Activated CD8-positive, alpha-beta memory T cell treated with anti-CD3 and anti-CD28 coated beads, Interleukin-2, amount 50 U/mL, for 1 hour (primary cell): ENCODE results near the gene ASIC4.

Source experiments
- DNase-seq: peaks from one replicate; pipeline ENCODE4 v3.0.0-alpha.2; 2020; ENCODE audit errors: extremely low read depth

ASIC4 gene

DNA sequence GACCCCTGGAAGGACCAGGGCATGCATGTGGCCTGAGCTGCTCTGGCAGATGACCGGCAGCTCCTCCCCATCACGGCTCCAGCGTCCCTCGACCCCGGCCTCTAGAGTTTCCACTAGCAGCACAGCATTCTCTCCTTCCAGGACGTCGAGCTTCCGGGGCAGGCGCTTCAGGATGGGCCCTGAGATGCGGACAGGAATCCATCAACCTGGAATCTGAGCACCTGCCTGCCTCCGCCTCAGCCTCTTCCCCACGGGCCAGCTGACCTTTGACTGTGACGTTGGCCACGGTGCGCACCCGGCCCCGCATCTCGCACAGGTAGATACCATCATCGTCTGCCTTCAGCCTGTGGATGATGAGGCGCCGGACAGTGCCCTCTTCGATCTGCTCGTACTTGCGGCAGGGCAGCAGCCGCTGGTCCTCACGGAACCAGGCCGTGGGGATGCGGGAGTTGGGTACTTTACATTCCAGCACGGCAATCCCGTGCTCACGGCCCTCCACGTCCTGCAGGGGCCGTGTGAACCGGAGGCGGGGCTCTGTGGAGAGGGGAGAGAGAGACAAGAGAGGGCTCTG, 53.6 kb downstream of the ASIC4 start:
- DNase-seq, result no peak

DNA sequence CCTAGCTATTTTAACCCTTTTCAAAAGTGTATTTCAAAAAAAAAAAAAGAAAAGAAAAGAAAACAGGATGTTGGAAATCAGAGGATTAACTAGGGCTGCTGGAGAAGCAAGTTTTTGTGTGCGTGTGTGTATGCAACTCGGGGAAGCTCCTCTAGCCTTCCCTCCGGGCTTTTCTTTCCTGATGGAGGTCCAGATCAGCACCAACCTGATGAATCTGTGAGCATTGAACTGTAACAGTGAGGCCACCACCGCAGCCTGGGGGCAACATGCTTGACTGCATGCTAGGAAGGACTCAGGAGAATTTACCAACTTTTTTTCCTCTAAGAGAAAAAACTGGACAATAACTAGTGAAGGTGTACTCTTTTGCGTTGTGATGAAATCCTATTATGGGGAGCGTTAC, 54.8 kb downstream of the ASIC4 start:
- no peak for DNase-seq

DNA sequence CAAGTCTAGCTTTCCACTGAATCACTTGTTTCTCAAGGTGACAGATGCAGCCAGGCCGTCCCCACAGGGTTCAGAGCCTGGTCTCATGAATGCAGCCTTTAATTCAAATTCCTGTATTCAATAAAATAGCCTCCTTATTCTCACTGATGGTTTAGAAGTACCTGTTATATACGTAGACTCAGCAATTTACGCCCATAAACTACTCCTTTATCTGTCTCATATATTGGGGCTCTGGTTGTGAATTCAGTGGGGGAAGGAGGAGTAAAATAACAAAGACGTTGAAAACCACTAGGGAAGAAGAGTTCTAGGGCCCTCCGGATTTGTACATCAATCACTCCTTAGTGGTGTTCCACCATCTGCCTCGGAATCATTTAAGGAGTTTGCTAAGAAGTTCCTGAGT, 55.4 kb downstream of the ASIC4 start:
- DNase-seq, result no peak

DNA sequence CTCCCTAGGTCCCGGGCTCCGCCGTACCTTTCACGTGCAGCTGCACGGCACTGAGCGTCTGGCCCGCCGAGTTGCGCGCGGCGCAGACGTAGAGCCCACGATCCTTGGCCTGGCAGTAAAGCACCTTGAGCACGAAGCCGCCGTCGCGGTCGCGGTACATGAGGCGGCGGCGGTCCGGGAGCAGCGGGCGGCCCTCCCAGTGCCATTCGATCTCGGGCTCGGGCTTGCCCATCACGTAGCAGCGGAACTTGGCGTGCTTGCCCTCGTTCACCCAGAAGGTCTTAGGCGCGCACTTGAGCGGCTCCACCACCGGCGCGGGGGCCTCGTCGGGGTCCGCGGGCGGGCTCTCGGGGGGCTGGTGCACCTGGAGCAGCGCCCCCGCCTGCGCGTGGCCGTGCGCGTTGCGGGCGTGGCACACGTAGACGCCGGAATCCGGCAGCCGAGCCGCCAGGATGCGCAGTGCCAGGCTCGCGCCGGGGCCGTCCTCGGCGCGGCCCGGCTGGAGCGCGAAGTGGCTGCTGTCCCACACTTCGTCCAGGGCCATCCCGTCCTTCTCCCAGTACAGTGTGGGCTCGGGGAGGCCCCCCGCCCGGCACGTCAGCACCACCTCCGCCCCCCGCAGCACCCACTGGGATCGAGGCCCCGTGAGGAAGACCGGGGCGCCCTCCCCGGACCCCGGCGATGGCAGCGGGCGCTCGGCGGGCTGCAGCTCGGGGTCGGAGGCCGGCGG, 56.1 kb downstream of the ASIC4 start:
- DNase-seq, result no peak

DNA sequence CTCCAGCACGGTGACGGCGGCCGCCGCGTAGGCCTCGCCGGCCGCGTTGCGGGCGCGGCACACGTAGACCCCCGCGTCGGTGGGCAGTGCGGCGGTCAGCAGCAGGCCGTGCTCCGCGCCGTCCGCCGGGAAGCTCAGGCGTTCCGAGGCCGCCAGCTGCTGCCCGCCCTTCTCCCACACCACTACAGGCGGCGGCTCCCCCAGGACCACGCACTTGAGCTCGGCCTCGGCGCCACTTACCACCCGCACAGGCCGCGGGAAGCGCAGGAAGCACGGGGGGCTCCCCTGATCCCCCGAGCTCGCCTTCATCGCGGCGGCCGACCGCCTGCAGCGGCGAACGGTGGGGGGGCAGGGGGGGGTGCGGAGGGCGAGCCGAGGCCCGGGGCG, 56.6 kb downstream of the ASIC4 start:
- no peak for DNase-seq

DNA sequence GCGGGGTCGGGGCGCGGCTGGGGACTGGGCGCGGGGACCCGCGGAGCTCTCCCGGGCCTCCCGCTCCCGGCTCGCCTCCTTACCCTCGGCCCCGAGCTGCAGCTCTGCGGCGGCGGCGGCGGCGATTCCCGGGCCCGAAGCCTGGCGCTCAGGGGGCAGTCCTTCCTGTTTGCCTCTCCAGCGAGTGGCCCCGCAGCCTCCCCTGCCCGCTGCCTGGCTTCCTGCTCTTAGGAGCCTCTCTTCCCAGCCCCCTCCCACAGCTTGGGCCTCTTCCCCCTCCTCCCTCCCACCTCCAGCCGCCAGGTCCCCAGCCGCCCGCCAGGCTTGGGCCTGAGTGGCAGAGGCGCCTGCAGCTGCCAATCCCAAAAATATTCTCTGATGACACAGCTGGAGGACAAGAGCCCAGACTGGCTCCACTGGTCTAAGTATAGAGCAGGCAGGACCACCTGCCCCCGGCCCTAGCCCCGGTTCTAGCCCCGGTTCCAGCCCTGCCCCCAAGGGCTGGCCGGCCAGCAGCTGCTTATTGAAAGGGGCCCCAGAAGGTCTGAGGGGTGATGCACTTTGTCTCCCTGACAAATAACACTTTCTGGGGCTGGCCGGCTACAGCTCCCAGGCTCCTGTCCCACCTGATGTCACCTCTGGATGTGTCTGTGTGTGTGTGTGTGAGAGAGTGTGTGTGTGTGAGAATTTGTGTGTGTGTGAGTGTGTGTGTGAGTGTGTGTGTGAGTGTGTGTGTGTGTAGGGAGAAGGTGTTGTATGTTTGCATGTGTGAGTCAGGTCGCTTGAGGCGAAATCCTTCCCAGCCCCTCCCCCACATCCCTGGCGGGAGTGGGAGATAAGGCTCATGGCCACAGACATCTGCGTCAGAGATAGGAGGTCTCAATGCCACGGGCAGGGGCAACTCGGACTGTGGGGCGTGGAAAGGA, 57.3 kb downstream of the ASIC4 start, which contains the start of gene OBSL1:
TSS of gene OBSL1 (minus strand) at position 229 of the 926 bp plus-strand sequence. CDS start 307 bp downstream, outside the sequence.
- DNase-seq, result no peak

DNA sequence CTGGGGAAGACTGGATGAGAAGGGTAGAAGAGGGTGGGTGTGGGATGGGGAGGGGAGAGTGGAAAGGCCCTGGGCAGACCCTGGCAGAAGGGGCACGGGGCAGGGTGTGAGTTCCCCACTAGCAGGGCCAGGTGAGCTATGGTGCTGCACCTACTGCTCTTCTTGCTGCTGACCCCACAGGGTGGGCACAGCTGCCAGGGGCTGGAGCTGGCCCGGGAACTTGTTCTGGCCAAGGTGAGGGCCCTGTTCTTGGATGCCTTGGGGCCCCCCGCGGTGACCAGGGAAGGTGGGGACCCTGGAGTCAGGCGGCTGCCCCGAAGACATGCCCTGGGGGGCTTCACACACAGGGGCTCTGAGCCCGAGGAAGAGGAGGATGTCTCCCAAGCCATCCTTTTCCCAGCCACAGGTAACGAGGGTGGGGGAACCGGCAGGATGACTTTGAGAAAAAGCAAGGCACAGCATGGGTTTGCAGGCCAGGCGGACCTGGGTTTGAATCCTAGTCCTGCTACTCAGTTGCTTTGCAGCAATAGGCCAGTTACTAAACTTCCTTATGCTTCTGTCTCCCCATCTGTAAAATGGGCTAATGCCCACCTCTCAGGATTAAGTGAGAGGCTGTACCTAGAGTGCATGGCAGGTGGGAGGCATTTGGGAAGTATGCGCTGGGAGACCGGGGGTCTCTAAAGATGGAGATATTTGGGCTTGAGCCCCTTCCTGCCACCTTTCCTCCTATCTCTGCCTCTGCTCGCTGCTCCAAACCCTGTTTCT, 58.1 kb downstream of the ASIC4 start, which contains the start of gene INHA:
TSS of gene INHA (plus strand) at position 74 of the 765 bp plus-strand sequence. CDS start at position 139, 65 bp downstream.
- no peak for DNase-seq

DNA sequence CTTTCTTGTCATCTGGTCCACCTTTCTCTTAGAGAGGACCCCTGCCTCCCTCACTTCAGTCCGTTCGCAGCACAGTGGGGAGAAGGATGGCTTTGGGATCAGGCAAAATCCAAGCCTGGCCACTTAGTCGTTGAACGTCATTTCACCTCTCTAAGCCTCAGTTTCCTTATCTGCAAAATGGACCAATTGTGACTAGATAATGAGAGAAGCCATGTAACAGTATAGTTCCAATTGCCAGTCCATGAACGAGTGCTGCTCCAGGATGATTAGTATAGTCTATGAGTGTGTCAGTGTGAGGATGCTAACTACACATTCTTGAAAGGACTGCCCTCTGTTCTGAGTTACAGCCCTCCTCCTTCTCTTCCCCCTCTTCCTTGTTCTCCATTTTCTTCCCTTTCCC, 58.9 kb downstream of the ASIC4 start:
- no peak for DNase-seq

DNA sequence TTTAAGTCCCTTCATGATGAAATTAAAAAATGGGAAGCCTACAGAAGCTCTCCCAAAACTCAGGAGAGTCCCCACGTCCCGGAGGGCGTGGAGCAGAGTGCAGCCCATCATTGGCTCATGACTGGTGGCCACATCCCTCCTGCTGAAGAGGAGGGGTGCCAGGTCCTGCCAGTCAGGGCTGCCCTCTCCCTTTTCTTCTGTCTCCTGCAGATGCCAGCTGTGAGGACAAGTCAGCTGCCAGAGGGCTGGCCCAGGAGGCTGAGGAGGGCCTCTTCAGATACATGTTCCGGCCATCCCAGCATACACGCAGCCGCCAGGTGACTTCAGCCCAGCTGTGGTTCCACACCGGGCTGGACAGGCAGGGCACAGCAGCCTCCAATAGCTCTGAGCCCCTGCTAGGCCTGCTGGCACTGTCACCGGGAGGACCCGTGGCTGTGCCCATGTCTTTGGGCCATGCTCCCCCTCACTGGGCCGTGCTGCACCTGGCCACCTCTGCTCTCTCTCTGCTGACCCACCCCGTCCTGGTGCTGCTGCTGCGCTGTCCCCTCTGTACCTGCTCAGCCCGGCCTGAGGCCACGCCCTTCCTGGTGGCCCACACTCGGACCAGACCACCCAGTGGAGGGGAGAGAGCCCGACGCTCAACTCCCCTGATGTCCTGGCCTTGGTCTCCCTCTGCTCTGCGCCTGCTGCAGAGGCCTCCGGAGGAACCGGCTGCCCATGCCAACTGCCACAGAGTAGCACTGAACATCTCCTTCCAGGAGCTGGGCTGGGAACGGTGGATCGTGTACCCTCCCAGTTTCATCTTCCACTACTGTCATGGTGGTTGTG, 60.4 kb downstream of the ASIC4 start:
- no peak for DNase-seq

DNA sequence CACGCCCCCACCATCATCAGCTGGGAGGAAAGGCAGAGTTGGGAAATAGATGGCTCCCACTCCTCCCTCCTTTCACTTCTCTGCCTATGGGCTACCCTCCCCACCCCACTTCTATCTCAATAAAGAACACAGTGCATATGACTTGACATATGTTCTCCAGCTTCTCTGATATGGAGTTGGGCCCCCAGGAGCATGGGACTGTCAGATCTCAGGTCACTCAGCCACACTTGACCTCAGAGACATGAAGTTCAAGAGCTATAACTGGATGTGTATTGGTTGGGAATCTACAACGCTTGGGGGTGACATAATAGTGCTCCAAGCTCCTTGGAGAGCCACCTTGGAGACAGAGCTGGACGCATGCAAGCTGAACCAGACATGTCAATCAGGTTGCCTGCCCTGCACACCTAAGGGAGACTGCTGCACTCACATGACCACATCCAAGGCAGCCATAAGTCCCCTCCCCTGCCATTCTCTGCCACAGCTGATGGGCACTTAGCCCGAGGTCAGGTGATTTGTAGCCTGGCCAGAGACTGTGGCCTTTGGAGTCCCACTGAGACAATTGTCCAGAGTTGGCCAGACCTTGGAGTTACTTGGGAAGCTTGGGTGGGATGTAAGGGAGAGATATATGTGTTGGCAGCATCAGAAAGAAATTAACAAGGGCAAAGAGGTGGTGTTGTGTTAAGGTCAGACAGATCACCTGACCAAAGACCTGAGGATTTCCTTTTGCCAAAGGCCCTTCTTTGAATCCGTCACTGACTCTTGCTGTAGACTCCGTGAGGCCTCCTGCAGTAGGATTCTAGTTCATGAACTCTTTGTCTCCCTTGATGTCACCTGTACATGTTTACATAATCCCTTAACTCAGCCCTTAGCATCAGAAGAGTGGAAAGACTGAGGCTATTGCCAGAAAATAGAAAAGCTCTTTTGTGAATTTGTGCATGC, 61.6 kb downstream of the ASIC4 start:
- no peak for DNase-seq

DNA sequence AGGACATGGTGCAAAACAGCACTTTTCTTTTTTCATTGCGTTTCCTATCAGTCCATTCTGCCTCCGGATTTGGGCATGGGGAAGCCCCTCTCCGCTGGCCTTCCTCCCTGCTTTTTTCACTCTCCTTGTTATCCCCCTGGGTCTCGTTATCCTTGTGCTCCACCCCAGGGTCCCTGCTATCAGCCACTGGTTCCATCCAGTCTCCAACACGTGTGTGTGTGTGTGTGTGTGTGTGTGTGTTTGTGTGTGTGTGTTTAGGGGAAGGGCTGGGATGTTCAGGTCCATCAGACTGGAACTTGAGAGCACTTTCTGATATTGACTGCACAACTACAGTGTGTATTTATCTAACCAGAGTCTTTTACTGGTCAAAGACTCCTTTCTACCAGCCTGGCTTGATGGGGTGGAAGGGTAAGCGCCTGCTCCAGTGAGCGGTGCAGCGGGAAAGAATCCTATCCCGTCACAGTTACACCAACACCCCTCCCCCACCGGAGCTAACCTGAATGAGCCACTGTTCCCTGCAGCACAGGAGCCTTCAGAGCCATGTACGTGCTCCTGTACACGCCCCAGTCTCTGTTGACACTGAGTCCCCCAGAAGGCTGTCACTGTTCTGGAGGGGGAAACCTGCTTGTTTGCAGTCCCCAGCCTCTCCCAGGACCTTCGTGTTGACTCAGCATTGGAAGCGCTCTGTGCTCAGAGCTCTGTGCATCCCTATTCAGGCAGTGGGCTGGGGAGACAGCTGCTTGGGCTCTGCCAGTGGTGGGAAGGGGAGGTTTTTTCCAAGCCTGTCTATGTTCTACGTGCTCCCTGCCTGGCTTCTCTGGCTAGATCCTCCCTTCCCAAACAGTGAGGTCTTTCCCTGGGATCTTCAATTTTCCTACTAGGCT, 62.5 kb downstream of the ASIC4 start:
- no peak for DNase-seq

DNA sequence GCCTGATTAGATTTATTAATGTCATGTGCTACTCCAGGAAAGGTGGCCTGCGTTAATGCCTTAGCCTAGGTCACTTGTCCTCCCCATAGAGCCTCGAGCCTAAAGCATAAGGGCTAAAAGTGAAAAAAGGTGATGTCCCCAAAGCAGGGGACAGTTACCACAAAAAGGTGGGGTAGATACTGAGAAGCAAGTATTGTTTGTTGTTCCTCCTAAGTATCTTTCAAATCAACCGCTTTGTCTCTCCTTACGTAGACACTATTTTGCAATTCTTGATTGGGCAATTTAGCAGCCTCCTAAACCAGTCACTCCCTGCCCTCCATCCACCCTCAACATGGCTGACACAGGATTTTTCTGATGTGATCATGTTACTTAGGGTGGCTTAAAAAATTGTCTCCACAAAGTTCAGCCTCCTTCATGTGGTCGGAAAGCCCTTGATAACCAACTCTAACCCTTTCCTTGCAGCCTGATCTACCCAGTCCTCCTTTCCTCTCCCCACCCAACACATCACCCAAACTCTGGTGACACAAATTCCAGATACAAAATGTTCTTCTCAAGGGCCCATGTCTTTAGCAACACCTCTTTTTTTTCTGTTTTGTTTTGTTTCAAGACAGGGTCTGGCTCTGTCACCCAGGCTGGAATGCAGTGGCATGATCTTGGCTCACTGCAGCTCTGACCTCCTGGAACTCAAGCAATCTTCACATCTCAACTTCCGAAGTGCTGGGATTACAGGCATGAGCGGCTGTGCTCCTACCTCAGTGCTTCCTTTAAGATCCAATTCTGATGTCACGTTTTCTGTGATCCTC, 64.7 kb downstream of the ASIC4 start:
- no peak for DNase-seq

DNA sequence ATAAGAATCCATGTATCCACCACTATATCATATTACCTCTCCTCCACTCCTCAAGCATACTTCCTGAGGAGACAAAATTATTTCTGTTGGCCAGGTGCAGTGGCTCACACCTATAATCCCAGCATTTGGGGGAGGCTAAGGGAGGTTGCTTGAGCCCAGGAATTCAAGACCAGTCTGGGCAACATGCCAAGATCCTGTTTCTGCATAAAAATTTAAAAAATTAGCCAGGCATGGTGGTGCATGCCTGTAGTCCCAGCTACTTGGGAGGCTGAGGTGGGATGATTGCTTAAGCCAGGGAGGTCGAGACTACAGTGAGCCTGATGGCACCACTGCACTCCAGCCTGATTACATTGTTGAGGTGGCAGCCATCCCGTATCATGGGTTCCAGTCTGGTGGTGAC, 67.1 kb downstream of the ASIC4 start:
- DNase-seq, result no peak
